ENCODE measurements around the gene BCAS3.
"Not testable (repeated sequence)": the region's sequence is repeated elsewhere in the genome, so short reads cannot be mapped to it uniquely, and the experiment has no call there.

BCAS3 gene

GRCh38 chr17:61011251-61011650 lies 333.6 kb downstream of the BCAS3 start:
- no peak for DNase-seq

DNA sequence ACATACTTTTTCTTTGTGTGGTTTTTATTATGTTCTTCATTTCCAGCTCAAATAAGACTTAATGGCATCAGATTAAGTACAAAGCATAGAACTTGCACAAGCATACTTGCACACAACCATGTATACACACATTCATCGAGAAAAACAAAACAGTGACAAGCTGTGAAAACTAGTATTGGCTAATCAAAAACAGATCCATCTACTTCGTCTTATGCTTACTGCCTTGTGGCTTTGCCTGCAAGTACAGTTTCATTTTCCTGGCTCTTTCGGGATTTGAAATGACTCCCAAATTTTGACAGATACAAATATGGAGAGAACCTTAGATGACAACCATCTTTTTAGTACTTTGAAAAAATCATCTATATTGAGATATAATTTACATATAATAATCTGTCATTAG lies 338.3 kb downstream of the BCAS3 start:
- DNase-seq = no peak

DNA sequence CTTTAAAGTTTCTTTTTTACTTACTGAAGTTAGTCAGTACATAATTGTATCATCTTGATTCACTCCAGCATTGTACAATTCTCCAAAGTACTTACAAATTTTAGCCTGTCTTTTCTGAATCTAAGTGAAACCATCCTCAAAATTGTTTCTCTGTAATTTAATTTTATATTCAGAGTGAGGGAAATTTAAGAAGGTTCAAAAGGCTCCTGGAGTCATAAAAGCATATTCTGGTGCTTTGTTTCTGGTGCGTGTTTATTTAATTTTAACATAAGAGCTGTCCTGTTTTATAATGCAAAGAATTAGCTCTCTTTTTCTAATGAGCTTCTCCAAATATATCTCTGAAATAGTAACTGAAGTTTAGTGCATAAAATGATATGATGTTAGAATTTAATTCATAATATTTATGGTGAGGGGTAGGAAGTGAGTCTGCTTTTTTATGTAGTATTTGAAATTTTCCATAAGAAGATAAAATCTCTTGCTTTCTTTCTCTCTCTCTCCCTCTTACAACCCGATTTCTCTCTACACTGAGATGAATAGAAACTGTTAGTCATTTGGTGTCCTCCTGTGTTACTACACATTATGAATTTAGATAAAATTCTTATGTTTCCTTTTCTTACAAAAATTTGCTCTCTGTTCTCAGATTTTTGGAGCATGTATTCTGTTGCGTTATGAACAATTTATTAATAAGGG lies 339.8 kb downstream of the BCAS3 start:
- DNase-seq = no peak

DNA sequence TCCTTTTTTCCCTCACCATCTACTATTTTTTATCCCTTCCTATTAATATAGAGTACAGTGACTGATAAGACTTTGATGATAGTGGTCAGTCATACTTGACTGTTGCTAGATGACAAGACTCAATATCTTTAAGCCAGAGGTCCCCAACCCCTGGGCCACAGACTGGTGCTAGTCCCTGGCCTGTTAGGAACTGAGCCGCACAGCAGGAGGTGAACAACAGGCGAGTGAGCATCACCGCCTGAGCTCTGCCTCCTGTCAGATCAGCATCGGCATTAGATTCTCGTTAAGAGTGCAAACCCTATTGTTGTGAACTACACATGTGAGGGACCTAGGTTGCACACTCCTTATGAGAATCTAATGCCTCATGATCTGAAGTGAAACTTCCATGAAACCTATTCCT lies 341.3 kb downstream of the BCAS3 start:
- no peak for DNase-seq

GRCh38 chr17:61023996-61024395 lies 346.3 kb downstream of the BCAS3 start:
- DNase-seq = no peak

GRCh38 chr17:61026818-61027217 lies 349.2 kb downstream of the BCAS3 start:
- no peak for DNase-seq

DNA sequence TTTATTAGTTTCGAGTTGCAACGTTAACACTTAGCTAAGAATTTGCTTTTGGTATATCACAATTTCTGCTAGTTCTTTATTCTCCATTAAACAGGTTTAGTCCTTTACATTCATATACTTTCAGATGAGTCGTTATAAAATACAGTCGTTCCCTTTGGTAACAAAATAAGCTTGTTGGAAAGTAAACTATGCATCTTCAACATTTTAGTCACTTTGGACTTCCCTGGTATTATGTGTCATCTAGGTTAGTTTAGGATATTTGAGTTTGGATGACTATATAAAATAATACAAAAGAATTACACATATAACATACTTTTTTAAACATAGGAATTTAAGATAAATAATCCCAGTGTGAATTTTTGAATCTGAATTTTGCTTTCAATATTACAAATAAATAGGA lies 351.5 kb downstream of the BCAS3 start:
- no peak for DNase-seq

- DNase-seq = no peak
These were observed 363.0 kb downstream of the BCAS3 start for GRCh38 chr17:61040666-61041065.

GRCh38 chr17:61042348-61042747 lies 364.7 kb downstream of the BCAS3 start:
- DNase-seq = not testable (repeated sequence)

GRCh38 chr17:61047515-61047914 lies 369.9 kb downstream of the BCAS3 start:
- no peak for DNase-seq

DNA sequence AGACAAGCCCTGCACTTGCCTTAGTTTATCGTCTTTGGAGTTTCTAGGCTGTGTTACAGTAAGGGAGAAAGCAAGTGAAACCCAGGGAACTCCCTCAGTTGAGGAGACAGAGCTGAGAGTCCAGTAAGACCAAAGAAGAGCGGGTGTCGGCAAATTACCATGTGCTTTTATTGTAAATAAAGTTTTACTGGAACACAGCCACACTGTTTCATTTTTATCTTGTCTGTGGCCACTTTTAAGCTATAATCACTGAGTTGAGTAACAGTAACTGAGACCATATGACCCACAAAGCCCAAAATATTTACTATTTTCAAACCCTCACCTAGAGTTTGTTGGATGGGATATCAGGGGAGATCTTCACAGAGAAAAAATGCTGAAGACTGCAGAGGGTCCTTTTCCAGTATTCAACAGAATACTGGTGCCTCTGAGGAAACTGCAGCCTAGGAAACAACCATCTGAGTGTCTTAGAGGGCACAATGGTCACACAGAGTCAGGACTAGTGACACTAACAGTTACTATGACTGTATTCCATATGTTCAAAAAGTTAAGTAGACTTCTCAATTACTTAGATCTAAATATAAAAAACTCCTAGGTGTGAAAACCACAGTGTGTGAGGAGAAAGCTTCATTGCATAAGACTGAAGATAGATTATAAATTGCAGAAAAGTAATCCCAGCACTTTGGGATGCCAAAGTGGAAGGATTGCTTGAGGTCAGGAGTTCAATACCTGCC lies 370.9 kb downstream of the BCAS3 start:
- DNase-seq = no peak

DNA sequence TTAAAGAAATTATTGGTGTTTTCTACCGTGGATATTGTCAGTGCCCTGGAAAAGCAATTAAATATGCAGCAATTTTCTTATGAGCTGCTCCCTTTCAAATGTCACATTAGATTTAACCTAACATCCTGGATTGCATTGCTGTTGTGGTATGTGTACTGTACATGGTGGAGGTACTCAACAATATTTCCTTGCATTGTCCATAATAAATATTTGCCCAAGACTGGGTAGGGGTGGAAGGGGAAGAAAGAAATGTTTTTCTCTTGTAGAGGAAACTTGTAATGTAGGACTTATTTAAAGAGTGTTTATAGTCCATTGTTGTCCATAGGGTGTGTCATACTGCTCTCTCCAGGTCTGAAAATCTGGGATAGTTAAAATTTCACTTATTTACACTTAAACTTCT lies 375.8 kb downstream of the BCAS3 start:
- no peak for DNase-seq

DNA sequence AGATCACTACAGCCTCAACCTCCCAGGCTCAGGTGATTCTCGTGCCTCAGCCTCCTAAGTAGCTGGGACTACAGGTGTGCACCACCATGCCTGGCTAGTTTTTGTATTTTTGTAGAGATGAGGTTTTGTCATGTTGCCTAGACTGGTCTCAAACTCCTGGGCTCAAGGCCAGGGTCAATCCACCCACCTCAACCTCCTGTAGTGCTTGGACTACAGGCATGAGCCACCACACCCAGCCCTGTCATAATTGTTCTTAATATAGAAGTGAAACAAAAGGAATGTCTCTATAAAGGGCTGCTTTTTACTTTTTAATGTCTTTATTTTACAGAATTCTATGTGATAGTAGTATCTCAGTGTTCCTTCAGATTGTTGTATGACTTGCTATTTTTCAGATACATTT lies 376.8 kb downstream of the BCAS3 start:
- DNase-seq = no peak

DNA sequence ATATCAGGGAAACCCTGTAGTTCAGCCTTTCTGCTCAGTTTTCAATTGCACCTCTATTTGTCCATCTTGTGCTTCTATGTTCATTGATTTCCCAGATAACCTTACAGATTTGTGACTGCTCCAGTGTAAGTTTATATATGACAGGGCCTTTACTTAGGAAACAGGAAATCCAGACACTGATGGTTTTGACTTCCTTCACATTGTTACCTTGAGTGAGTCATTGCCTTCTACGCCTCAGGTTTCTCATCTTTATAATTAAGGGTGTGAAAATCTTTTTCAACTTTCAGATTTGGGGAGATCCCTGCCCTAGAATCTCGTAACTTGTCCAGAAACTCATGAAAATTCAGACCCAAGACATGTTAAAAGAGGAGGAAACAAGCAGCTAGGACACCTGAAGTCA lies 379.6 kb downstream of the BCAS3 start:
- DNase-seq = no peak

DNA sequence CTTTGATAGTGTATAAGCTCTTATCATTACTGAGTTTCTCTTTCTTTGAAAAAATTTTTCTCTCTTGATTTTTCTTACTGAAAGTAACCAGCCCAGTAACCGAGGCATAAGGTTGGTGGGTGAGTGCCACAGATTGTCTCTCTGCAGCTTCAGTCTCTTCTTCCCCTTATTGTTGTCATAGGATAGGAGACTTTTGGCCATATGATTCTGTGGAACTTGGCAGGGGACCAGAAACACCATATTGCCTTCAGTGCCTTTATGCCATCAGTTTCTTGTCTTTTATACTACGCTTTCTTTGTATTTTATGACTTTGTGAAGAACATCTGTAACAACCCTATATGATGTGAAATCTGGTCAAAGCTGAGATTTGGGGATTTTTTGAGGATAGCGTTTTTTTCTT lies 380.4 kb downstream of the BCAS3 start:
- DNase-seq = no peak

GRCh38 chr17:61063528-61063927 lies 385.9 kb downstream of the BCAS3 start:
- no peak for DNase-seq

DNA sequence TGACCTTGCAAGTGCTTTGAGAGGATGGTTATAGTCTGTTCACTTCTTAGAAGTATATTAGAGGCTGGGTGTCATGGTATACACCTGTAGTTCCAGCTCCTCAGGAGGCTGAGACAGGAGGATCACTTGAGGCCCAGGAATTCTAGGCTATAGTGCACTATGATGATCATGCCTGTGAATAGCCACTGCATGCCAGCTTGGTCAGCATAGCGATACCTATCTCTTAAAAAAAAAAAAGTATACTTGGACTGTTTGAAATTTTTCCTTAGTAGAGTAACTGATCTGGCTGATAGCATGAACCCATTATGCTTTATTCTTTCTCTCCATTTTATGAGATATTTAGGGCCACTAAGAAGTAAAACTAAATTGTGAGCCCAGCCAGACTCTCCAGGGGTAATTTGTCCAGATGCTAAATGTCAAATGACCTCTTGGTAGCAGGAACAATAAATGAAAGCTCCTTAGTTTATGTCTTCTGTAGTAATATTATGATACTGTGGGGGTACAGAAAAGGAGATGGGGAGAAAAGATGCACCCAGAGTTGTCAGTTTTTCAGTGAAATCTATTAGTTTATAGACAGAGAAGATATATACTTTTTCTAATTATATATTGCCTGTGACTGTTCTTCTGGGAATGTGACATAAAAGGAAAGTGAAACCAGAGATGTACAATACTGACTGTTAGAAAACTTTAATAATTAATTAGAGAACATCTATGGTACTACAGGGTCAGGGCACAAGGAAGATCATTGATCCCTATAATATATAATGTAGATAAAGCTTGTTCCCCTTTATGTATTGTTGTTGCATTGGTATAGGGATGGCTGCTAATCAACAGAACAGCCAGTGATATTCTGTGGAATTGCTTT lies 386.7 kb downstream of the BCAS3 start:
- no peak for DNase-seq

- no peak for DNase-seq
These were observed 387.7 kb downstream of the BCAS3 start for GRCh38 chr17:61065263-61065773.

DNA sequence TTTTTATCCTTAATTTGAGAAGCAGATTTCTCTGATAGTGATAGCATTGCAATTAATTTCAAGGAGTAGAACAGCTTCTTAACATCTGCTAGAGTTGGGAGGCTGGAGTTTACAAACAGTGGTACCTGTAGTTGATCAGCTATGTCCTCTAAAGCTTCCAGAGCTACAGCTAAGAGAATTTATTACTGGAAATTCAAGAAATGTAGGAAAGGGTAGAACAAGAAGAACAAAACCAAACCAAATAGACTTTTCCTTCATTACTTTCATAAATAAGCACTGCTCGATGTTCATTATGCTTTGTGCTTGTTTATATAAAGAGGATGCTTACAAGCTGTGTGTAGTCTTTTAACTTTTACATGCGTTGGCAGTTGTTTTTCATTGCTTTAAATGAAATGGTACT lies 388.4 kb downstream of the BCAS3 start:
- DNase-seq = no peak

GRCh38 chr17:61070649-61071048 lies 393.0 kb downstream of the BCAS3 start:
- DNase-seq = no peak

DNA sequence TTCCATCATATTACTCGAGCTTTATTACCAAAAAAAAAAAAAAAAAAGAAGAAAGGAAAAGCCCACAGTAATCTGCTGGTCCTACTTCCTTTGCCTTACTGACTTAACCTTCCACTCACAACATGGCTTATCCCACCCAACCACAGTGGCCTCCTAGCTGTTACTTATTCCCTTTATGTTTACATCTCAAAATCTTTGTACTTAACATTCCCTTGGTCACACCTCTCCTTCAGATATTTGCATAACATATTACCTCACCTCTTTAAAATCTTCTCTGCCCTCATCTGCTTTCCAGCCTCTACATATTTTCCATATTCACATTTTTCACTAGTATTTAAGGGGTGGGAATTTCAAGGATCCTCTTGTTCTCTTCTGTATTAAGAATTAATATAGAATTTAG lies 395.0 kb downstream of the BCAS3 start:
- no peak for DNase-seq

- no peak for DNase-seq
These were observed 395.5 kb downstream of the BCAS3 start for GRCh38 chr17:61073131-61073530.

DNA sequence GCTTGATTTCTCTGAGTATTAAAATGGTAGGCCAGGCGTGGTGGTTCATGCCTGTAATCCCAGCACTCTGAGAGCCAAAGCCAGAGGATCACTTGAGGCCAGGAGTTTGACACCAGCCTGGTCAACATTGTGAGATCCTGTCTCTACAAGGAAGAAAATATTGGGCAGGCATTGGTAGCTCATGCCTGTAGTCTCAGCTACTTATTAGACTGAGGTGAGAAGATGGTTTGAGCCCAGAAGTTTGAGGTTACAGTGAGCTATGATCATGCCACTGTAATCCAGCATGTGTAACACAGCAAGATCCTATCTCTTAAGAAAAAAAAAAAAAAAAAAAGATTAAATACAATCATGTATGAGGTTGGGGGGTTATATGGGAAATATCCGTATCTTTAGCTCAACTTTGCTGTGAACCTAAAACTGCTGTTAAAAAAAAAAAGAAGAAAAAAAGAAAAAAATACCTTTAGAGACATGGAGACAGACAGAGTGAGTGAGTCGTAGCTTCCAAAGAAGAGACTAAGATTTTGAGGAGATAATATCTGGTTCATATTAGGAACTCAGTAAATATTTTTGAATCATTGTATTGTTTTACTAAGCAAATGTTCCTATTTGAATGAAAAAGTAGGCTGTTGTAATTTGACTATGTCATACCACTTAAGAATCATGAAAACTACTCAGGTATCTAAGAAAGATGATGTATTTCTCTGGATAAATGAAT lies 396.3 kb downstream of the BCAS3 start:
- DNase-seq = no peak

Measured in DMS153 (cell line).